GM12891 (cell line): Measurements from ENCODE around the gene KIF5C.

Source experiments
- POLR2A ChIP-seq: IDR thresholded peaks from 2 replicates; pipeline ENCODE4 v1.6.1; 2011; ENCODE audit warnings: low read depth, low read length, control low read depth
- POLR2AphosphoS5 ChIP-seq: IDR thresholded peaks from 2 replicates; pipeline ENCODE4 v1.6.1; 2011; ENCODE audit warnings: low read depth, low read length, control low read depth
- TAF1 ChIP-seq: IDR thresholded peaks from 2 replicates; pipeline ENCODE4 v1.6.1; 2011; ENCODE audit warnings: low read depth, low read length, control low read depth

GRCh38 chr2:148917431-148917830 lies 42.4 kb downstream of the KIF5C start:
- TF ChIP-seq POLR2AphosphoS5 (no peak), POLR2A (no peak), TAF1 (no peak)
